H9 (cell line): Measurements from ENCODE around the gene ADCY4. TPM values are rescaled to one million over a fixed set of nuclear protein-coding genes. Genes with fewer than 3 reads are reported as not detected.

Source experiments
- DNase-seq: peaks from one replicate; pipeline ENCODE4 v3.0.0-alpha.2; 2017
- H2AFZ ChIP-seq: one replicate; pipeline ENCODE4 v1.6.1; 2013; ENCODE audit warnings: mild to moderate bottlenecking, low read length, control low read depth, moderate library complexity
- H2AK5ac ChIP-seq: 2 replicates; pipeline ENCODE4 v1.6.1; 2013; ENCODE audit warnings: low read length, control low read depth, mixed read lengths; ENCODE audit not compliant: insufficient read length
- H2BK120ac ChIP-seq: one replicate; pipeline ENCODE4 v1.6.1; 2013; ENCODE audit warnings: low read depth, mild to moderate bottlenecking, low read length, control low read depth, inconsistent platforms; ENCODE audit not compliant: poor library complexity, severe bottlenecking
- H2BK12ac ChIP-seq: 2 replicates; pipeline ENCODE4 v1.6.1; 2013; ENCODE audit warnings: low read length, control low read depth, mixed read lengths, low read depth; ENCODE audit not compliant: insufficient read length
- H2BK15ac ChIP-seq: 2 replicates; pipeline ENCODE4 v1.6.1; 2013; ENCODE audit warnings: low read depth, low read length, control low read depth
- H2BK20ac ChIP-seq: one replicate; pipeline ENCODE4 v1.6.1; 2013; ENCODE audit warnings: low read depth, mild to moderate bottlenecking, low read length, control low read depth, inconsistent platforms; ENCODE audit not compliant: poor library complexity, severe bottlenecking
- H2BK5ac ChIP-seq: 2 replicates; pipeline ENCODE4 v1.6.1; 2013; ENCODE audit warnings: low read length, control low read depth, mixed read lengths; ENCODE audit not compliant: insufficient read length
- H3K14ac ChIP-seq: 2 replicates; pipeline ENCODE4 v1.6.1; 2013; ENCODE audit warnings: low read length, control low read depth; ENCODE audit not compliant: insufficient read depth
- H3K18ac ChIP-seq: 2 replicates; pipeline ENCODE4 v1.6.1; 2013; ENCODE audit warnings: low read depth, mild to moderate bottlenecking, mixed read lengths, low read length, control low read depth; ENCODE audit not compliant: insufficient read length
- H3K23ac ChIP-seq: 2 replicates; pipeline ENCODE4 v1.6.1; 2013; ENCODE audit warnings: low read length, control low read depth, mixed read lengths, low read depth; ENCODE audit not compliant: insufficient read length
- H3K23me2 ChIP-seq: 2 replicates; pipeline ENCODE4 v1.6.1; 2013; ENCODE audit warnings: low read depth, mild to moderate bottlenecking, mixed read lengths, low read length, control low read depth; ENCODE audit not compliant: insufficient read length, poor library complexity, severe bottlenecking
- H3K27ac ChIP-seq: 2 replicates; pipeline ENCODE4 v1.5.1; 2013; ENCODE audit warnings: low read length, control low read depth, mixed read lengths, low read depth; ENCODE audit not compliant: insufficient read length
- H3K27me3 ChIP-seq: 2 replicates; pipeline ENCODE4 v1.6.1; 2013; ENCODE audit warnings: low read length, control low read depth, inconsistent platforms; ENCODE audit not compliant: insufficient read depth
- H3K4ac ChIP-seq: 2 replicates; pipeline ENCODE4 v1.6.1; 2013; ENCODE audit warnings: low read depth, mild to moderate bottlenecking, control low read depth, inconsistent platforms, low read length, moderate library complexity
- H3K4me1 ChIP-seq: 2 replicates; pipeline ENCODE4 v1.6.1; 2013; ENCODE audit warnings: low read length, control low read depth, inconsistent platforms; ENCODE audit not compliant: insufficient read depth
- H3K4me2 ChIP-seq: 2 replicates; pipeline ENCODE4 v1.6.1; 2013; ENCODE audit warnings: low read length, control low read depth, mixed read lengths; ENCODE audit not compliant: insufficient read length, insufficient read depth
- H3K56ac ChIP-seq: 2 replicates; pipeline ENCODE4 v1.6.1; 2013; ENCODE audit warnings: low read depth, mild to moderate bottlenecking, mixed read lengths, low read length, control low read depth; ENCODE audit not compliant: insufficient read length
- H3K79me1 ChIP-seq: 2 replicates; pipeline ENCODE4 v1.6.1; 2013; ENCODE audit warnings: low read depth, mild to moderate bottlenecking, moderate library complexity, low read length, control low read depth, inconsistent platforms; ENCODE audit not compliant: insufficient read depth, poor library complexity, severe bottlenecking
- H3K79me2 ChIP-seq: 2 replicates; pipeline ENCODE4 v1.6.1; 2013; ENCODE audit warnings: low read length, control low read depth, inconsistent platforms; ENCODE audit not compliant: insufficient read depth
- H3K9ac ChIP-seq: 2 replicates; pipeline ENCODE4 v1.6.1; 2013; ENCODE audit warnings: low read length, control low read depth, mixed read lengths; ENCODE audit not compliant: insufficient read length; ENCODE audit errors: extremely low read depth
- H3K9me3 ChIP-seq: one replicate; pipeline ENCODE4 v1.6.1; 2013; ENCODE audit warnings: low read depth, low read length, inconsistent platforms; ENCODE audit not compliant: control insufficient read depth
- H3T11ph ChIP-seq: one replicate; pipeline ENCODE4 v1.6.1; 2013; ENCODE audit warnings: mild to moderate bottlenecking, low read length, control low read depth, inconsistent platforms
- H4K20me1 ChIP-seq: one replicate; pipeline ENCODE4 v1.6.1; 2013; ENCODE audit not compliant: control insufficient read depth, insufficient read length, insufficient read depth
- H4K5ac ChIP-seq: 2 replicates; pipeline ENCODE4 v1.6.1; 2013; ENCODE audit warnings: low read depth, mild to moderate bottlenecking, mixed read lengths, low read length, control low read depth; ENCODE audit not compliant: insufficient read length
- H4K8ac ChIP-seq: replicated peaks from 2 replicates; pipeline ENCODE4 v1.6.1; 2013; ENCODE audit warnings: low read length, control low read depth, mixed read lengths, low read depth; ENCODE audit not compliant: insufficient read length
- H4K91ac ChIP-seq: 2 replicates; pipeline ENCODE4 v1.6.1; 2013; ENCODE audit warnings: low read depth, mild to moderate bottlenecking, moderate library complexity, mixed read lengths, low read length, control low read depth; ENCODE audit not compliant: insufficient read length
- H3K27ac Mint-ChIP-seq, 3 experiments: 2 replicates in 2 of 3; 3 replicates in 1 of 3; pipeline ENCODE4 v1.8.0; 2020 to 2021; ENCODE audit warnings: mixed read lengths in 3 of 3, mild to moderate bottlenecking in 1 of 3, moderate library complexity in 1 of 3
- H3K27me3 Mint-ChIP-seq: 2 replicates; pipeline ENCODE4 v1.8.0; 2021; ENCODE audit warnings: low read depth, mild to moderate bottlenecking, moderate library complexity, mixed read lengths
- H3K36me3 Mint-ChIP-seq, 3 experiments: 2 replicates in 2 of 3; 3 replicates in 1 of 3; pipeline ENCODE4 v1.8.0; 2020 to 2021; ENCODE audit warnings: low read depth in 3 of 3, mixed read lengths in 3 of 3; ENCODE audit not compliant: insufficient read depth in 1 of 3
- H3K4me1 Mint-ChIP-seq, 2 experiments: 2 replicates each; pipeline ENCODE4 v1.8.0; 2020; ENCODE audit warnings: mixed read lengths in 2 of 2
- H3K4me3 Mint-ChIP-seq, 2 experiments: 2 replicates in 1 of 2; 3 replicates in 1 of 2; pipeline ENCODE4 v1.8.0; 2020 to 2021; ENCODE audit warnings: mild to moderate bottlenecking in 2 of 2, mixed read lengths in 2 of 2, moderate library complexity in 1 of 2
- H3K9me3 Mint-ChIP-seq, 2 experiments: 2 replicates in 1 of 2; 3 replicates in 1 of 2; pipeline ENCODE4 v1.8.0; 2020; ENCODE audit warnings: mild to moderate bottlenecking in 2 of 2, mixed read lengths in 2 of 2, moderate library complexity in 1 of 2
- WGBS: extraction: QIAGEN DNeasy Blood & Tissue Kit; methylation state at CpG from one replicate; pipeline ENCODE4 v1.1.7; 2013; ENCODE audit warnings: missing lambda C conversion rate, low lambda C conversion rate, mixed read lengths; ENCODE audit not compliant: insufficient read length; ENCODE audit errors: extremely low coverage; 5-methylcytosine and 5-hydroxymethylcytosine counted together
- total RNA-seq: library from RNA; stranded (reverse); gene quantifications from 2 replicates; pipeline ENCODE4 v1.2.1, GENCODE V29; 2021
- TF ChIP-seq, protein P1 (sequence below): fragments of 200-600 bp; sonication (generic); conservative IDR thresholded peaks from 3 replicates; pipeline ENCODE4 v1.8.0; 2021; ENCODE audit warnings: antibody characterized with exemption, mild to moderate bottlenecking

ADCY4 gene
- total RNA-seq, 1 experiment from 2014 or later, result 0.09 TPM

DNA sequence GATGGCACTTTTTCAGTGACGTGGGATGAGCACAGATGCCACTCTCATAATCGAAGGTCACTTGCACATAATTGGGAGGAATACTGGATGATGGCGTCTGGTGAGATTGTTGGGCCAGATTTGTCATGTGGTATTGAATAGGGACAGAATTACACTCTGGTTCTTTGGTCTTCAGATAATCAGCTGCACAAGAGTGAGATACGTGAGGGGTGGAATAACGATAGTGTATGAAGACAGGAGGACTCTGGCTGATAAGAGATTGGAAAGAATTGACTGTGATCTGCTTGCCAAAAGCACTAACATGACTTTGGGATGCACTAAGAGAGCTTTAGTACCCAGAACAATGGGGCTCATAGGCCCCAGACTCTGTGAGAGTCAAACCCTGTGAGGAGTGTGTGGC is 56.4 kb downstream of the ADCY4 start:
- H3K4me1 Mint-ChIP-seq, result peaks cover 2 to 11% of the 10 kb centered on the region in 2 experiments; a peak in 2 of 4 replicates
- H3K36me3 Mint-ChIP-seq, result no peaks in the 10 kb centered on the region
- Histone ChIP-seq H2BK120ac (no peak overlapping the region), H4K5ac (no peak overlapping the region), H2AK5ac (no peak overlapping the region), H2BK12ac (no peak overlapping the region), H3T11ph (no peak overlapping the region), H3K4me2 (no peak overlapping the region), H3K18ac (no peak overlapping the region), H3K23ac (no peak overlapping the region), H3K27ac (no peak overlapping the region), H3K4ac (no peak overlapping the region), H3K4me1 (no peaks in the 10 kb centered on the region), H3K79me2 (no peaks in the 10 kb centered on the region), H2BK5ac (no peak overlapping the region), H4K91ac (peak overlapping the region; percentile 17), H2AFZ (no peak overlapping the region), H3K14ac (no peak overlapping the region), H3K27me3 (no peaks in the 10 kb centered on the region), H3K9ac (no peak overlapping the region), H3K23me2 (no peaks in the 10 kb centered on the region), H2BK20ac (no peak overlapping the region), H4K8ac (no peak overlapping the region), H3K9me3 (no peaks in the 10 kb centered on the region), H2BK15ac (no peak overlapping the region), H4K20me1 (no peaks in the 10 kb centered on the region), H3K79me1 (no peaks in the 10 kb centered on the region), H3K56ac (no peak overlapping the region)
- no peaks in the 10 kb centered on the region for H3K27me3 Mint-ChIP-seq
- no peak overlapping the region for H3K4me3 Mint-ChIP-seq
- DNase-seq, result no peak
- no peaks in the 10 kb centered on the region for H3K9me3 Mint-ChIP-seq
- no peak overlapping the region; a peak in 1 of 7 replicates for H3K27ac Mint-ChIP-seq
- whole genome bisulfite sequencing, result no CpG with 5 or more reads among the region's 5 CpGs
- TF ChIP-seq, protein P1, sequence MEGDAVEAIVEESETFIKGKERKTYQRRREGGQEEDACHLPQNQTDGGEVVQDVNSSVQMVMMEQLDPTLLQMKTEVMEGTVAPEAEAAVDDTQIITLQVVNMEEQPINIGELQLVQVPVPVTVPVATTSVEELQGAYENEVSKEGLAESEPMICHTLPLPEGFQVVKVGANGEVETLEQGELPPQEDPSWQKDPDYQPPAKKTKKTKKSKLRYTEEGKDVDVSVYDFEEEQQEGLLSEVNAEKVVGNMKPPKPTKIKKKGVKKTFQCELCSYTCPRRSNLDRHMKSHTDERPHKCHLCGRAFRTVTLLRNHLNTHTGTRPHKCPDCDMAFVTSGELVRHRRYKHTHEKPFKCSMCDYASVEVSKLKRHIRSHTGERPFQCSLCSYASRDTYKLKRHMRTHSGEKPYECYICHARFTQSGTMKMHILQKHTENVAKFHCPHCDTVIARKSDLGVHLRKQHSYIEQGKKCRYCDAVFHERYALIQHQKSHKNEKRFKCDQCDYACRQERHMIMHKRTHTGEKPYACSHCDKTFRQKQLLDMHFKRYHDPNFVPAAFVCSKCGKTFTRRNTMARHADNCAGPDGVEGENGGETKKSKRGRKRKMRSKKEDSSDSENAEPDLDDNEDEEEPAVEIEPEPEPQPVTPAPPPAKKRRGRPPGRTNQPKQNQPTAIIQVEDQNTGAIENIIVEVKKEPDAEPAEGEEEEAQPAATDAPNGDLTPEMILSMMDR, result no peak
